ENCODE data around the gene AKR1D1. TPM values are rescaled to one million over a fixed set of nuclear protein-coding genes. Genes with fewer than 3 reads are reported as not detected.
A peak's percentile ranks its signal among the peaks of the same experiment; 100 is the strongest.

Gene AKR1D1
- total and polyA plus RNA-seq, 2 of the 13 experiments (the other 11 are each of a cell fraction or from before 2014, with no cell fraction given) = 6.9 to 37.0 TPM

GRCh38 chr7:138065827-138066226 is 10.4 kb upstream of the AKR1D1 start (continued):
- no peak for TF ChIP-seq ZNF350 (CRISPR knock-in tag; IDR thresholded peaks at IDR 0.05; ENCODE audit: borderline replicate concordance, low read depth)
- peak; percentile 86; the same call in 1 of the 2 replicates for TF ChIP-seq THRA (CRISPR knock-in tag; IDR thresholded peaks at IDR 0.05; ENCODE audit: borderline replicate concordance)
- no peak for TF ChIP-seq SP5 (CRISPR knock-in tag; IDR thresholded peaks at IDR 0.05; ENCODE audit: borderline replicate concordance, low read depth)
- no peak for TF ChIP-seq ZNF354B (CRISPR knock-in tag; IDR thresholded peaks at IDR 0.05)
- TF ChIP-seq PHF5A (CRISPR knock-in tag; IDR thresholded peaks at IDR 0.05; ENCODE audit: low read depth, unreplicated experiment) = no peak
- peak; percentile 86 for TF ChIP-seq NCOA2 (CRISPR knock-in tag; IDR thresholded peaks at IDR 0.05)
- no peak for TF ChIP-seq KLF16 (CRISPR knock-in tag; IDR thresholded peaks at IDR 0.05)
- no peak for TF ChIP-seq ARNTL (CRISPR knock-in tag; IDR thresholded peaks at IDR 0.05)
- TF ChIP-seq FOXA3 (CRISPR knock-in tag; IDR thresholded peaks at IDR 0.05) = peak; percentile 45
- TF ChIP-seq HNF4G (IDR thresholded peaks at IDR 0.05; ENCODE audit: borderline replicate concordance, low read depth, low read length) = peak; percentile 70
- TF ChIP-seq HNF4G (CRISPR knock-in tag; IDR thresholded peaks at IDR 0.05; ENCODE audit: borderline replicate concordance, low read depth) = no peak
- no peak for TF ChIP-seq ZNF510 (CRISPR knock-in tag; IDR thresholded peaks at IDR 0.05; ENCODE audit: low read depth)
- TF ChIP-seq PLSCR1 (CRISPR knock-in tag; IDR thresholded peaks at IDR 0.05; ENCODE audit: borderline replicate concordance) = no peak
- TF ChIP-seq ZNF33A (CRISPR knock-in tag; IDR thresholded peaks at IDR 0.05; ENCODE audit: borderline replicate concordance) = no peak
- TF ChIP-seq ZNF615 (CRISPR knock-in tag; IDR thresholded peaks at IDR 0.05; ENCODE audit: borderline replicate concordance) = no peak
- TF ChIP-seq ARID5B (CRISPR knock-in tag; IDR thresholded peaks at IDR 0.05) = peak; percentile 63
- no peak for TF ChIP-seq SALL2 (CRISPR knock-in tag; IDR thresholded peaks at IDR 0.05)
- TF ChIP-seq RORA (CRISPR knock-in tag; IDR thresholded peaks at IDR 0.05) = no peak
- peak; percentile 44; the same call in 1 of the 2 replicates for TF ChIP-seq KDM5A (IDR thresholded peaks at IDR 0.05; ENCODE audit: borderline replicate concordance, low read length)
- TF ChIP-seq RNF219 (CRISPR knock-in tag; IDR thresholded peaks at IDR 0.05) = no peak

Measured in HepG2 (cell line).